NCI-H1930 (cell line): ENCODE data around the gene SLC8A1.
A peak's percentile ranks its signal among the peaks of the same experiment; 100 is the strongest.

Experiments used
- DNase-seq, 2 experiments: peaks; one replicate each; lab custom pipeline; 2025; lab: John Stamatoyannopoulos, UW

Gene SLC8A1

DNA sequence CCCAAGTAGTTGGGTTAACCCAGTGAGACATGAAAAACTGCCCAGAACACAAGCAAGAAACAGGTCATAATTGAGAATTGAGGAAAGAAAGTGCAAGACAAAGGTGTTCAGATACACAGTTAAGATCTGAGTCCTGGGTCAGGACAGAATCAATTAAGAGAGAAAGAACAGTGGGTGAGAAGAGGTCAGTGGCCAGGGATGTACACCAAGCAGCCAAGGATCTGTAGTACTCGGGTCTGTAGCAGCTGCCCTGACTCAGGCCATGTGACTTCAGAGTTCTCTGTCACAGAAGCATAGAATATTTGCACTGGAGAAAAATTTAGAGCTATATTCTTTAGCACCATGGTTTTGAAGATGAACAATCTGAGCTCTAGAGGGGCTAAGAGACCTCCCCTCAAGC, 141.6 kb downstream of the SLC8A1 start:
- no peak for DNase-seq

DNA sequence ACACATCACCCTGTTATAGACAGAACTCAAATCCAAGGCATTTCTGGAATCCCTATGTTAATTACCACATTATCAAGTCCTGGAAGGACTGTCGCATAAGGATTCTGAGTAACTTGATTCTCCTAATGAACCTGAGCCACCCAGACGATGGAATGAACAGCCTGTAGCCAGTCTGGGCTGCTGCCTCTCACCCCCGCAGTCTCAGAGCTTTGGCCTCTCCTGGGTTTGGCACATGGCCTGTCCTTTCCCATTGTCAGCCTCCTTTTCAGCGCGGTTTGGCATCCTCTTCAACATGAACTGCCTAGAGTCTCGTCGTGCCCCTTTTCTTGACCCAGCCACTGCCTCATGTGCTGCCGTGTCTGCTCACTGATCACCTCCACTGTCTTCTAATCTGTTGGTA, 147.6 kb downstream of the SLC8A1 start:
- no peak for DNase-seq

DNA sequence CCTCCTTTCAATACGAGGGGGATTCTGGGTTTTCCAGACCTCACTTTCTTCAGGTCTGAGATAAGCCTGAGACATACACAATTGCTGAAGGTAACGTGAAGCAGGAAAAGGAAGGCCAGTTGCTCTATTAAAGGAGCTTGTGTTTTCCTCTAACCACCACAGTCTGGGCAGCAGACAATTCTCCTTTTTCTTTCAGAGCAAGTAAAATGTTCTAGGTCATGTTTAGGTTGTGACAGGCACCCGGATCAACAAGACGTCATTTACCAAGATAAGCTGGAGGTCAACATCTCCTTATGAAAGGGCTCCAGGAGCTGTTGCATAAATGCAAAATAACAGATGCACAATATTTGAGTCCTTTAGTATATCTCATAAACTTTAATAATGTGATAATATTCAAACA, 148.1 kb downstream of the SLC8A1 start:
- no peak for DNase-seq

DNA sequence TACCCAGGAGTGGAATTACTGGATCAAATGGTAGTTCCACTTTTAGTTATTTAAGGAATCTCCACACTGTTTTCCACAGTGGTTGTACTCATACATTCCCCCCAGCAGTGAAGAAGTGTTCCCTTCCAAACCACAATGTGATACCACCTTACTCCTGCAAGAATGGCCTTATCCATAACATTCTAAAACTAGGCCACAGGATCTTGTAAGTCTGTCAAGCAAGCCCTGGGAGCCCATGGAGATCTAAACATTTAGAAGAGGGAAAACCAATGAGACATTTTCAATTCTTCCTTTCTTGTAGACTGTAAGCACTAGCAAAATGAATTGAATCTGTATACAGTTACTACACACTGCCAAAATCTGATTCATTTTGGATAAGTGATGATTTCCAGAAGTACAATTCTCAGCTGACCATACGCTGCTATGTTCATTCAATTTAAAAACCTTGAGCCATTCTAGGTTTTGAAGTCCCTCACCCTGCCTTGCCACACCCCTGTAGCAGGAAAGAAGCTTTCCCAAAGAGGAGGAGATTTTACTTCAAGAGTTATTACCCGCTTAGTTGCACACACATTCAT, 149.1 kb downstream of the SLC8A1 start:
- no peak for DNase-seq

DNA sequence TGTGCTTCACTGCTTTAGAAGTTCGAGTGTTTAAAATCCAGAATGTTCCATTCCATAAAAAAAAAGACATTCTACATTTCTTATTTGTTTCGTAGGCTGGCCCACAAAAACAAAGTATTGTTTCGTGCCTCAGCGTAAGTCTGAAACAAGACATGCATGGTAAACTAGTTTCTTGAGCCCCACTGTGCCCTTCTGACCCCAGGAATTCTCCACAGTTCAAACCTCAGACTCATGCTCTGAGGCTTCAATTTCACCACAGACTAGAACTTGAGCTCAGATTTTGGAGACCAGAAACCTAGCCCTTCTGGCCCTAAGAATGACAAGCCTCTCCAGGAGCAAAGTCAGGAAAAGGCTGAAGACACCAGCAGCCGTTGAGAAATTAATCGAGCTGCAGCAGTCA, 151.5 kb downstream of the SLC8A1 start:
- no peak for DNase-seq

DNA sequence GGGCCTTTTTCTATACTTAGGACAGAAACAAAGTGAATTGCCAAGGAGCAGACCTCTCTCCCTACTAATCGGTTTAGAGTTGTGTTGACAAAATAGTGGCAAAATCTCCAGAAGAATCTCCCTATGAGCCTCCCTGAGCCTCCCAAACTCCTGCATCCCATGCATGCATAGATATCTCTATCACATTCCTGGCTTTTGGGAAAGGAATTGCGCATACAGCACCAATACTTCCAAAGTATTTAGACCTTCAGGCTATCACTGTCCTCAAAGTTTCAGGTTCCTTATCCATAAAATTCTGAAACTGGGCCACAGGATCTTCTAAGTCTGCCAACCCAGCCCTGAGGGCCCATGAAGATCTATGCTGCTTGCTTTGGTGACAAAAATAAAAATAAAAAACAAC, 152.1 kb downstream of the SLC8A1 start:
- no peak for DNase-seq

DNA sequence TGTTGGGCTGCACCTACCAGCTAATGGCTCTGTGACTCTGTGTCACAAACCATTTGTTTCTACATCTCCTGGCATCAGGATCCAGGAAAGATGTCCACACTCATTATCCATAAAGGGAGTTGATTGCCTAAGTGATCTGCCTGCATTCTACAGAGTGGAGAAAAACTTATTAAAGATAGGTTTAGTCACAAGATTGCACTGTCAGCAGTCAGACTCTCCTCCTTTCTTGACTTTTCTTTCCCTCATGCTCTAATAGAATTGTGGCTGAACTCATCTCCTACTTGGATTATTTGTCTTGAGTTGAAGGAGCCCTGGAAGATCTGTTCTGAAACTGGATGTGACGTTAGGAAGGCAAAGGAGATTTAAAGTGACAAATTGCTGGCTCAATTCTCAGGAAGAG, 152.7 kb downstream of the SLC8A1 start:
- no peak for DNase-seq

DNA sequence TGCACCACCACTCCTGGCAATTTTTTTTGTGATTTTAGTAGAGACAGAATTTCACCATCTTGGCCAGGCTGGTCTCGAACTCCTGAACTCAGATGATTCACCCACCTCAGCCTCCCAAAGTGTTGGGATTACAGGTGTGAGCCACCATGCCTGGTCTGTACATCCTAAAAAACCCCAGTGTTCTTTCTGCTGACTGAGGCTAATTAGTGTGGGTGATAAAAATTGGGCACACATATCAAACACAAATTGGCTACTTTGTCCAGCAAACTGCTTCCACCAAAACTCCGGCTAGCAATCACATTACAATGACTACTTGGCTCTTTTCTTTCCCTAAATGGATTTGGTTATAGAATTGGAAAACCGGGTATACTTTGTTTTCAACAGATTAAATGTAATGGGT, 153.9 kb downstream of the SLC8A1 start:
- no peak for DNase-seq

DNA sequence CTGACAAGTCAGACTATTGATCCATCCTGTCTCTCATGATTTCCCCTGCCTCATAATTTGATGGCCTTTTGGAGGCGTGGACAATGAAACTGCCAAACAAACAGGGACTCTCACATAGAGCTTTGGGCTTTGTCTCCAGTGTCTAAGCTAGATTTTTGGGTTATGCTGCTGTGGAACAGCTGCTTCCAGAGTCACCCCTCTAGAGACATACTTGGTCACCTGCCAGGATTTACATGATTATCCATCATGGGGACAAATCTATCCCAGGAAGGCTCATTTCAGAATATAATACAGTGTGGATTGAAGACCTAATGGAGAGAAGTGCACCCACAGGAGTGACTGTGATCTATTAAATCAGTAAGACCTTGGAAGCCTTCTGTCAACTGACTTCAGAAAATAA, 159.6 kb downstream of the SLC8A1 start:
- DNase-seq = no peak

DNA sequence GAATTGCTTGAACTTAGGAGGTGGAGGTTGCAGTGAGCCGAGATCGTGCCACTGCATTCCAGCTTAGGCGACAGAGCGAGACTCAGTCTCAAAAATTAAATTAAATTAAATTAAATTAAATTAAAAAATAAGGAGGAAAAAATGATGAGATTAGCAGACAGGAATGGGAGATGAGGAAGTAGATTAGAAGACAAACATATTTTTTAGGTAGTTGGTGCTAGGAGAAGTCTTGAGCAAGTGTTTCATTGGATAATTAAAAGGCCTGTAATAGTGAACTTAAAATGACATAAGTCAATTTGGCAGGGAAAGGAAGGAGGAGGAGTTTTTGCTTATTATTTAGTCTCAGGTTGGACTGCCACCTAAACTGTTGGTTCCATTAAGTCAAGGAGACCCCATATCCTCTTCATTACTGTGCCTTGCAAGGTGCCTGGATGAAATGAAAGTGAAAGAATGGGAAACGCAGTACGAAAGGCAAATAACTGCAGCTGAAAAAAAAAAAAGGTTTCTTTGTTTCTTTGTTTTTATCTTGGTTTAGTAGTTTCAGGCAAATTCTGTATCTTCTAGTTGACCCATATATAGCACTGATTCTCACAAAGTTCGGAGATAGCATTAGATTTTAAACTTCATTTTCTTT, 162.0 kb downstream of the SLC8A1 start:
- no peak for DNase-seq

DNA sequence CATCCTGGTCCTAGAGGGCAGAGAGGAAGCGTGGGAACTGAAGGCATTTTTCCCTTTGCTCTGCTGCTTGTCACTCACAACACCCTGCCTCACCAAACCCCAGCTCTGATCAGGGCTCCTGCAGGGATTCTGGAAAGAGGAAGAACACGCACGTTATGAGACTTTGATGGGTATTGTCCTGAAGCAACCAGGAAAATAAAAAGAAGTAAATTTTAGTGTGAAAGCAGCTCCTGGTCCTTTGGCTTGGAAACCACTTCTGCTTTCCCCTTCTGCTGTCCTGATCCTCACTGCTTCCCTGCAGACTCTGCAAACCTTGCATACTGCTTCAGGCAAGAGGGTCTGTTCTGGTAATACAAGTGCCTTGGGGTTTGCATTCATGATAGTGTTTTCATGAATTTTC, 164.1 kb downstream of the SLC8A1 start:
- no peak for DNase-seq

DNA sequence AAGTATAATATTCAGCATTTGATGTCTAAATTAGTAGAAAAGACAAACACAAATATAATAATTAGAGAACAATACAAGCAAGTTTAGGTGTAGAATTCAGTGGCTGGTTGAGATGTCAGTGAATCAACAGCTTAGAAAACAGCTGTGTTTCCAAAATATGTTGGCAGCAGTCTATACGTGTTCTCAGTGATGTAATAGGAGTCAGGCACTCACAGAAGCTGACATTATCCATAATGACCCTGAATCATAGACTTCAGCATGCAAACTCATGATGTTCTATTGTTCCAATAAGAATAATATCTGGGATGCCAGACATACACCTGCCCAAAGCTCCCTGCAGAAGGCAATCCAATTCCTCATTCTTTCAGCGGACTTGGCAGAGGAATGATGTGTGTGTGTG, 164.7 kb downstream of the SLC8A1 start:
- no peak for DNase-seq

DNA sequence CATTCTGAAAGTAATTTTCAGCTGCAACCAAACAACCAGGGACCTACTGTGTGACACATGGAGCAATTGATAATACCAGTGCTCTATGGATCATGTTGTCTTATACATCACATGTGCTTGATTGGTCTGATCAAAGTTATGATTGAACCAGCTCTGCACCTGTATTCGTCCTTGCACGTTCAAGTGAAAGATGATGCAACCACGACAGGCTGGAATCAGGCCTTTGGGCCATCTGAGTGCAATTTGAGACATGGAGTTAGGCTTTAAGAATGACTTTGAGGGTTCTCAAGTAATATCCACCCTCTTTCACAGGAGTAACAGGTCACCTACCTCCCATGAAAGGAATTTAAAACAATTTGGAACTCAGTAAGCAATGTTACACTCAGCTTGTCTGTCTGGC, 165.2 kb downstream of the SLC8A1 start:
- DNase-seq = peak in 1 of 2 experiments; percentile 14

DNA sequence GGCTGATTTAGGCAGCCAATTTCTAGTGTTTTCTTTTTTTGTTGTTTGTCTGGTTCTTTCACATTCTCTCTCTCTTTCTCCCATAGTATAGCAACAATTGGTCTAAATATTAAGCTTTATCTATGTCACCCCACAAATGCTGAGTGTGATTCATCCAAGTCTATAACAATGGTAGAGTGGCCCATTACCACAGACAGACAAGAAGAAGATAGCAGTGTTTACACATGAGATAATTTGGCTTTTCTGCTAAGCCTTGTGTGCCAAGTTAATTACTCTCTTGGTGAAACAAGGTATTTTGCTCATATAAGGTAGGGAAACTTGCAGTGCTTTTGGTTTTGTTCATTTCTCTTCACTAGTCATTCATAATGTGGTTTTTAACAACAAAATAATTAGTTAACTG, 166.5 kb downstream of the SLC8A1 start:
- DNase-seq = no peak

DNA sequence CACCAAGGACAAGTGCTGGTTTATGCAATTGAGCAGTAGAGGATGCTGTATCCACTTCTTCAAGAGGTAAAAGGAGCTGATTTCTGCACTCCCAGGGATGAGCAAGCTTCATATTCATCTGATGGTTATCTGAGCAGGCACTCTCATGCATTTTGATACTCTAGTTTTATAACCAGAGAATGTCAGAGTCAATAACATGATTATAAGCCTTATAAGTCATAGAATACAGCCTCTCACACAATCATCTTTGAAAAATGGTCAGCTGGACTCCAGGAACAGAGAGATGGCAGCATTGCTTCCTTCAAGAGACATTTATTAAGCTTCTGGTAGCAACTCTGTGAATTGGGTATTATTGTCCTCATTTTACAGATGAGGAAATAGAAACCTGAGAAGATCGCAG, 167.1 kb downstream of the SLC8A1 start:
- DNase-seq = no peak

DNA sequence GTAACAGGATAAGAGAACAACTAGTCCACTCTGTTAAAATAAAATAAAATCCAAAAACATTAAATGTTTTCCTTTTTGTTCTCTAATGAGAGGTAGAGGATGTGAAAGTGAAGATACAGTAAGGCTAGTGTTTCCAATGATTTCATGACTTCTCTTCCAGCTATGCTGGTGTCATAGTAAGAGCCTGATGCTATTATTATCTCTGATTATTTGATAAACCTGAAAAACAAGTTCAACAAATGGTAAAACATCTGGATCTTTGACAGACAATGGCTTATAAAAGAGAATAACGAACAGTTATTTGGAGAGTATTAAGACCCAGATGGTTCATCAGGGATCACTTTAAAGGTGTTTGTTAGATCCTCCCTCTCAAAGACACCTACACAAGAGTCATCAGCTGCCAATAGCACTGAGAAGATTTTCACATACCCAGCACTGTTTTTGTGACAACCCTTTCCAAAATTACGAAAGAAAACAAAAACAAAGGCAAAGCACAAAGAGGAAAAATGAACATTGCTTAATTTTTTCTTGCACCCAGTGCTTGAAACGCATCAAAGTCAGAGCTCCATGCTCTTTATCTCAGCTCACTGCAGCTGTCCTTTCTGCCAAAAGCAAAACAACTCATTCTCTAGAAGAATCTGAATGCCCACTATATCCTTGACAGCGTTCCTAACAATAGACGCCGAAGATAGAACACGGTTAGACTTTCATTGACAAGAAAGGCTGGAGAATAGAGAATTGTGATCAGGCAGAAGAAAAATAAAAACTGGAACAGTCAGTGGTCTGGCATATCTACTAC, 168.6 kb downstream of the SLC8A1 start:
- DNase-seq = no peak

DNA sequence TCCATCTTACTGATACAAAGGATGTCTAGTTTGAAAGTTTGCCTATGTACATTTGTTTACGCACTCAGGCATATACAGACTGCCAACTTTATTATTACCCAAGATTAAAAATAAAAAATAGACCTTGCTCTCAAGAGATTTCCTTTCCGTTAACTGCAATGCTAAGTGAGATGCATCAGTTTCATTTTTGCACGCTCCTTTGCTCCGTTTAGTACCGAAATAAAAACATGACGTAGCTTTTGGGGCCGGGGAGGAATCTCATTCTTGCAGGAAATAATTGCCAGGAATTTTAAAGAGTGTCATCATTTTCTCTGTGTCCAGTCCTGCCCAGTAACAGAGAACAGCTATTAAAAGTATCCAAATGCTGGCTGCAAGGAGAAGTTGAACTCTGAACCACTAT, 169.5 kb downstream of the SLC8A1 start:
- no peak for DNase-seq

DNA sequence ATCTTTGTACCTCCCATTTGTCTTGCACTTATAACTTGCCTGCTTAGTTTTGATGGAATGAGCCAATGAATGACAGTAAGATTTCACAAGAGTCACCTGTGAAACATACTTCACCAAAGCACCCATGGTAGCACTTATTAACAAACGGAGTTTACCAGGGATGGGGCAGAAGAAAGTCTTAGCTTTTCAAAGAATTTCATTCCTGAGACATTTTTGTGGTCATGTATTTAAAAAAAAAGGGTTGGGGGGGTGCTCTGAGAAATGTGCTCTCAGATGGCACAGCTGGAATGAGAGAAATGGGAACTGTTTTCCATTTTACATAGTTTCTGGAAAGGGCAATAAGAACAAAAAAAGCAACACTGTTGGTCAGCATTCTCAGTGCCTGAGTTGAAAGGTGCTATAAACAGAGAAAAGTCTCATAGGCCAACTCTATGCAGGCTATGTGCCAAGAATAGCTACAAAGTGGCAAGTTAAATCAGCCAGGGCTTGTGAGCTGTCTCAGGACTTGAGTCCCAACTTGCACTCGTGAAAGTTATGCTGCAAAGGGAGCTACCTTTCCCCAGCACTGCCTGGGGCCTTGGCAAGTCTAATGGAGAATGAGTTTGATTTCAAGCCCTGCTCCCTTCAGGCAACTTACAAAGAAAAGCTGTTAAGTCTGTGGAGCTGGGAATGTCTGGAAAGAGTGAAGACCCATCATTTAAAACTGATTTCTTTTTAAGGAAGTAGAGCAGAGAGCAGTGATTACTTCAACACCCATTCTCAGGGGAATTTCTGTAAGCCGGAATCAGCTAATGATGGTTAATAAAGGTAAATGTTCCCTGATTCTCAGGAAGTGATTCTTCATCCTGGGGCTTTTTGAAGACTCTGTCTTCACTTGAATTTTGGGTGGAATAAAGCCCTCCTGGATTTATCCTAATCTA, 170.6 kb downstream of the SLC8A1 start:
- no peak for DNase-seq

DNA sequence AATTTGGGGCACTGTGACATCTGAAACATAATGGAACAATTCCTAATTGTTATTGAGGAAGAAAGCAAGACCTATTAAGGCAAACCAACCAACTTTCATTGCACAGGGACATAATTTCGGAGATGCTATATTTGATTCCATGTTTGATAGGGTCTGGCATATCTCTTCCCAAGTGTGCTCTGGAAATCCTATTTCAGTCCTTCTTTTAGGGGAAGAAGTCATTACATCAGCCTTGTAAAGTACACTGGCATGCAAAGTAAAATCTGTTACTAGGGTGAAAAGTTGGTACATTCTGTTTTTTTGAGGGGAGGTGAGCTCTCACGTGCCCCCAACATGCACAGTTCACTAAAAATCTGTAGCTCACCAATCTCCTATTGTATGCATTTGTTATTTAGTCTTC, 172.4 kb downstream of the SLC8A1 start:
- no peak for DNase-seq

DNA sequence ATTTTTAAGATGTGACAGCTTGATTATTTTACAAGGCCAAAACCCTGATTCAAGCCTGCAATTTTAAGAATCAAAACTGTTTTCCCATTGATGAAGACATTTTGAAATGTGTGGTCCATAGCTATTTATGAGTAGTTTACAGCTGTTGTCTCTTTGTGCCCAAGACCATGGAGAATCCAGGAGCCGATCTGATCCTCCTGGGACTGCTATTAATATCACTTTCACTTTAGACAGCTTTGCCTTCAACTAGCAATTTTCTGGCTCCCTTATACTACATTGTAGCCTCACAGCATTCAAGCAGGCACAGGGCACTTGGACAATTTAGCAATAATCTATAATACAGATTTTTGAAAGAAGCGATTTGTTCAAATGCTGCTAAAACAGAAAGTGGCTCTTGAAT, 172.9 kb downstream of the SLC8A1 start:
- no peak for DNase-seq

DNA sequence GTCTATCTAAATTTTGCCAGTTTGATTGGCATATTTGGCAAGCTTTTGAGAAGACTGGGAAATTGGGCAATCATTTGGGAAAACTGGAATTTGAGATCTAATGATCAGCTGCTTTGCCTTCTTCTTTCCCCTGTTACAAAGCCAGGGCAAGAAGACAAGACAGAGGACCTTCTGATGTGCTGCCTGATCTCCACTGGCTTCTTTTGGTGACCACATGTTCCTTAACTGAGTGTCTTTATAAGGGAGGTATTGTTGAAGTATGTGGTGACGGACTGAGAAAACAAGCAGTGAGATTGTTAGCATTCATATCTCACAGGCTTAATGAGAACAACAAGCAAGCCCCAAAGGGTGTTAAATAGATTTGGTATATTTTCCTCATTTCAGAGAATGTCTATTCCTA, 175.8 kb downstream of the SLC8A1 start:
- DNase-seq = no peak

DNA sequence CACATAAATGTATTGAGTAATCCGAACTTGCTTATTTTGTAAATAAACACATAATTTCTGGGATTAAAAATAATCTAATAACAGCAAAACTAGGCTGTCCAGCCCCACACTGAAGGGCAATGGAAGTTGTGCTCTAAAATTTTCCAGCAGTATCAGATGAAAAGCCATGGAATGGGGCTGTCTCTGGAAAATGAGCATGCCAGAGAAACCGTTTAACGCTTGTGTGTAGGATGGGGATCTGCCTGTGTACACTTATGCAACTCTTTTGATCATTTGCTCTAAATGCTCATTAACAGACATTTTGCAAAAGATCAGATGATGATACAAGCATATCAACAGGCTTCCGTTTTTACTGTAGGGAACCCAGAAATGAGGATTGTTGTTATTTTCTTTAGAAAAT, 177.6 kb downstream of the SLC8A1 start:
- DNase-seq = no peak
